Thyroid gland (tissue), 4 donors: ENCODE measurements around the gene IFT27.

Experiments used
- CTCF ChIP-seq, 6 experiments: fragments of 200-600 bp in 3 of 6; fragments of 450-650 bp in 3 of 6; sonication (generic) in 3 of 6; IDR thresholded peaks; one replicate each; pipeline ENCODE4 v1.5.1; 2016 to 2019; ENCODE audit warnings: antibody characterized with exemption in 6 of 6, mild to moderate bottlenecking in 2 of 6, inconsistent platforms in 1 of 6, moderate library complexity in 1 of 6
- POLR2A ChIP-seq, 2 donors: fragments of 450-650 bp; IDR thresholded peaks; one replicate each; pipeline ENCODE4 v1.6.1; 2017; ENCODE audit warnings: antibody characterized with exemption in 2 of 2, mild to moderate bottlenecking in 2 of 2, moderate library complexity in 1 of 2

DNA sequence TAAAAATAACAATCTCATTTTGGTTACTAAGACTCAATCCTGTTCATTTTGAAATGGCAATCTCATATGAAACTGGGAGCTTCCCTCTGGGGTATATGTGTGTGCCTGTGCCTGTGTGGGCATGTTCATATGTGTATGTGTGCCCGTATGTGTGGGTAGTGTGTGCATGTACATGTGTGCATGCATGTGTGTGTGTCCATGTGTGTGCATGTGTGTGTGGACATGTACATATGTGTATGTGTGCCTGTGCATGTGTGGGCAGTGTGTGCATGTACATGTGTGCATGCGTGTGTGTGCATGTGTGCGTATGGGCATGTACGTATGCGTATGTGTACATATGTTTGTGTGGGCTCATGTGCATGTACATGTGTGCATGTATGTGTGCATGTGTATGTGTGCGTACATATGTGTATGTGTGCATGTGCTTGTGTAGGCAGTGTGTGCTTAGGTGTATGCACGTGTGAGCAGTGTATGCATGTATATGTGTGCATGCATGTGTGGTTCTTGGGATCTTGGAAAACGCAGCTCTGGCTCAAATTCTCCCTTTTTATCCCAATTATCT, 47.9 kb downstream of the IFT27 start:
- TF ChIP-seq CTCF (IDR thresholded peaks at IDR 0.05) = no peak
- TF ChIP-seq POLR2A (IDR thresholded peaks at IDR 0.05) = no peak
